Activated naive CD8-positive, alpha-beta T cell treated with anti-CD3 and anti-CD28 coated beads, Interleukin-2, amount 50 U/mL, for 16 hours (primary cell): ENCODE results near the gene TPCN2.

Source experiments
- DNase-seq: peaks from one replicate; pipeline ENCODE4 v3.0.0-alpha.2; 2020; ENCODE audit warnings: low read depth, low spot score

TPCN2 gene

GRCh38 chr11:69010361-69010891 lies 38.3 kb upstream of the TPCN2 start:
- no peak for DNase-seq

GRCh38 chr11:69010964-69011623 lies 37.6 kb upstream of the TPCN2 start:
- DNase-seq, result no peak

DNA sequence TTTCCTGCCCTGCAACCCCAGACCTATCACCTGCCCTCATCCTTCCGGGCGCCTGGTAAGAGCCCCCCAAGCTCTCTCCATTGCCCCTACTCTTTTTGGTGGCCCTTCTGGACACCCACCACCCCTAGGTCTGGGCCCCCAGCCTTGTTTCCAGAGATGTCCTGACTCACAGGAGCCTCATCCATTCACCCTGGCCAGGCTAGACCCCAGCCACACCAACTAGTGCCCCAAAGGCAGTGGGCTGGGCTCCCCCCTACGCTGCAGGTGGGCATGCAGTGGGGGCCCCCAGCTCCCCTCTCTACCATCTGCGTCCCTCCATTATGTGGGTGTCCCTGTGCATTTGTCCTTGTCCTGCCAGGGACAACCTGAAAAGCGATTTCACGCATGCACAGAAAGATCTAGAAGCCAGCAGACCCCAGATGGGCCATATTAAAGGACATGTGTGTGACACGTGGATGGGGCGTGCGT lies 37.1 kb upstream of the TPCN2 start:
- DNase-seq, result no peak

- no peak for DNase-seq
Observed at GRCh38 chr11:69012092-69013008, 36.4 kb upstream of the TPCN2 start.

DNA sequence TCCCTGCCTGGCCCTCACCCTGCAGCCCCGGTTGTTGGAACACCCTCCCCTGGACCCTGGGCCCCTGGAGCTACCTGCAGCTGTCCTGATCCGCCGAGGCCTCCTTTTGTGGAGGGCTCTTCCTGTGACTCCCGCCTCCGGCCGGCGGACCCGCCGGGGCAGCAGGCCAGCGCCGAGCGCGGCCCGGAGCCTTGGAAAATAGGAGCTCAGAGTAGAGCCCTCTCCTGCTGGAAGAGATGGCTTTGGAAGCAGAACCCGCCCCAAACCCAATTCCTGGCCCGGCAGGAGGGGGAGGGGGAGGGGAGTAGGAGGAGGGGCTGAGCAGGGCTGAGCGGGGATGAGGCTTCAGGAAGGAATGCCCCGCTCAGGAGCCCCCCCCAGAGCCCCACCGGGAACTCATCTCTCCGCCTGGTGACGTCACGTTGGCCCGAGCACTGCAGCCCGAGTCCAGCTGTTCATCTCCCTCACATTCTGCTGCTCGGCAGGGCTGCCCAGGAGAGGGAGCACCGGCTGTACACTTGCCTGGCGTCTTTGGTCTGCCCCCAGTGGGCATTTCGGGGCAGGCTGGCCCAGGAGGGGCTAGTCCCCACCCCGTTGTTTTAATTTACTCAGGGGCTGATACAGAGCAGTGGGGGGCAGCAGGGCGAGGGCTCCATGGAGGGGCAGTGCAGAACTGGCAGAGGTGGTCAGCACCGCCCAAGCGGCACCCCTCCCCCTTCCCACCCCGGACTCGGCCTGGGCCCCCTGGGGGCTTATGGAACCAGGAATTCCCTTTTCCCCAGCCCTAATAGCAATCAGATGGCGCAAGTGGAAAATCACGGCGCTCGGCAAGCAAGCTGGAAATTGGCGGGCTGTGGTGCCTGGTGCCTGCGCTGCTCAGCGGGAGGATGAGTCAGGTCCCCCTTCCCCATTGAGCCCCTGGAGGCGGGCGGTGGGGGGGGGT lies 35.5 kb upstream of the TPCN2 start, which contains the start of gene MRGPRF:
Gene MRGPRF (minus strand): TSS at position 238 of the 943 bp plus-strand sequence. CDS start 3,345 bp downstream, outside the sequence.
- no peak for DNase-seq

GRCh38 chr11:69014084-69014851 lies 34.5 kb upstream of the TPCN2 start:
- DNase-seq, result no peak

- no peak for DNase-seq
Observed at GRCh38 chr11:69014898-69015549, 33.7 kb upstream of the TPCN2 start.

- DNase-seq, result no peak
Observed at GRCh38 chr11:69017951-69018350, 30.8 kb upstream of the TPCN2 start.

- no peak for DNase-seq
Observed at GRCh38 chr11:69018924-69019323, 29.8 kb upstream of the TPCN2 start.

DNA sequence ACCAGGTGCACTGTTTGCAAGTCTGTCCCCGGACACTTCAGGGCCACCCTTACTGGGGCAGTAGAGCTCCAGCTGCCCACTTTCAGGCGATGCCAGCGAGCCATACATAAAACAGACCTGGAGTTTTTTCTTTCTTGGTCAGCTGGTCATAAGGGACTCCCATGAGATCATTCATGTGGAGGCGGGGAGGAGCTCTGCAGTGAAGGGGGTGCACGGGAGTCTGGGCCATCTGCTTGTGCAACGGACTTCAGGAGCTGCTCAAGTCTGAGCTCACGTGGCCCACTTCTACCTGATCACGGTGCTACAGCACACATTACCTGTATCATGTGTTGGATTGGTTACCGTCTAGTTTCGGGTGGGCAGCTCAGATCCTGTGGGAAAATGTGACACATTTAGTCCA lies 26.5 kb upstream of the TPCN2 start:
- no peak for DNase-seq

DNA sequence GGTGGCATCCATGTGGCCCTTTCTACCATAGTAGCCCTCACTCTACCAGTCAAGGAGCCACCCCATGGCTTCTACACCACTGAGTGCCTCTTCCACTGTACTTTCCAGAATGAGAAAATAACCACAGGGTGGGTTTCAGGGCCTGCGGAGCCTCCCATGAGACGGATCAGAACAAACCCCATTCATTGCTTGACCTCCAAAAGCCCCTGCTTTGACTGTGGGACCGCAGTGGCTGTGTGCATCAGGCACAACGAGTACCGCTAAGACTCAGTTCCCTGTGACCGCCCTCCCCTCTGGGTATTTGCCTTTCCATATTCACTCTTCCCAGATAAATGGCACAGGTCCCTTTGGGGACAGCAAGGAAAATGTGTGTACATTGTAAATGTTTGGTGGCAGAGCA lies 24.2 kb upstream of the TPCN2 start:
- DNase-seq, result no peak

- DNase-seq, result no peak
Observed at GRCh38 chr11:69027704-69028372, 20.9 kb upstream of the TPCN2 start.

GRCh38 chr11:69030301-69030700 lies 18.4 kb upstream of the TPCN2 start:
- DNase-seq, result no peak

GRCh38 chr11:69032833-69033232 lies 15.9 kb upstream of the TPCN2 start:
- DNase-seq, result no peak

GRCh38 chr11:69033431-69033830 lies 15.3 kb upstream of the TPCN2 start:
- no peak for DNase-seq

DNA sequence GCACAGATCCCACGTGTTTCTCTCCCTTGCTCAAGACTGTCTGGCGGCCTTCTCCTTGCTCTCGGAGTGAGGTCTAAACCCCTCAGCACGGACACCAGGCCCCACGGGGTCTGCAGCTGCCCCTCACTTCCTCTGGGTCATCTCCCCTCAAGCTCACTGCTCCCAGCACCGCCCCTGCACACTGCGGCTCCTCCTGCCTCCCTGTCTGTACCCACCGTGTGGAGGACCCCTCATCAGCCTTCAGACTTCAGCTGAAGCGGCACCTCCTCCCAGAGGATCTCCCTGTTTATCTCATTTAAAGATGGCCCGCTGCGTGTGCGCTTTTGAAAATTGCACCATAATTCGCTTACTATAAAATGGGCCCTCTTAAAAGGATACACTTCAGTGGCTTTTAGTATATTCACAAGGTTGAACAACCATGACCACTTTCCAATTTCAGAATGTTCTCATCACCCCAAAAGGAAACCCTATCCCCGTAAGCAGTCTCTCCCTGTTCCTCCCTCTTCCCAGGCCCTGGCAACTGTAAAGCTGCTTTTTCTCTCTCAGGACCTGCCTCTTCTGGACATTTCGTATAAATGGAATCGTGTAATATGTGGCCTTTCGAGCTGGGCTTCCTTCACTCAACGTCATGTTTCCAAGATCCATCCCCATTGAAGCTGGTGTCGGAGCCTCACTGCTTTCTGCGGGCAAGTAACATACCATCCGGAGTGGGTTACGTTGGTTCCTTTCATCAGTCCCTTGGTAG lies 14.4 kb upstream of the TPCN2 start:
- DNase-seq, result no peak

- DNase-seq, result no peak
Observed at GRCh38 chr11:69035150-69035945, 13.4 kb upstream of the TPCN2 start.

DNA sequence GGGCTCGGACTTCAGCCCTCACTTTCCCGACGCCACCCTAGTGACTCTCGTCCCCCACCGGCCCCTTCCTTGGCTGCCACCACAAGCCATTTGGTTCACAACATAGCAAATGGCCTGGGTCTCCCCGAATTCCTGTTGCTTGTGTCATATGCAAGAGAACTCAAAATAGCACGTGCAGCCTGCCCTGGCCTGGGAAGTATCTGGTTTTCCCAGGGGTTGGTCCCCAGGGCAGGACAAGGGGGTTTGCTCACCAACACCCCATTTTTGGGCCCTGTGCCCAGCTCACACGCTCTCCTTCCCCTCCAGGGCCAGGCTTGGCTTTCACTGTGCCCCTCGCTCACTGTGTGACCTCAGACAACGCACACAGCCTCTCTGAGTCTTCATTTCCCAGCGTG lies 12.8 kb upstream of the TPCN2 start:
- DNase-seq, result no peak
